HCT116 (cell line): Measurements from ENCODE around the gene SHOC2. TPM values are rescaled to one million over a fixed set of nuclear protein-coding genes. Genes with fewer than 3 reads are reported as not detected.

Source experiments
- ATAC-seq: fragments of 200-7000 bp; cut with Tn5 transposase; 2 replicates; pipeline ENCODE4 v1.9.1; 2020; ENCODE audit warnings: mild to moderate bottlenecking, moderate library complexity
- BruUV-seq: library from RNA; stranded (reverse); fragments of 400-500 nt; replicated peaks from 2 replicates; lab custom pipeline; 2021; lab: Mats Ljungman, UMichigan
- CTCF ChIA-PET: fragments of 300-600 bp; sonication (Branson Sonifier 250); formaldehyde crosslinking; loops from one replicate; lab custom pipeline; 2021; ENCODE audit warnings: antibody characterized with exemption; lab: Charles Lee
- POLR2A ChIA-PET: fragments of 300-600, 350-600 bp; sonication (Branson Sonifier 250); formaldehyde crosslinking; loops from one replicate; lab custom pipeline; 2021; ENCODE audit warnings: antibody characterized with exemption; lab: Charles Lee
- RAD21 ChIA-PET, 2 experiments: fragments of 300-600 bp; sonication (Branson Sonifier 250); formaldehyde crosslinking; loops; one replicate each; lab custom pipeline; 2023; ENCODE audit warnings: low total read pairs in 2 of 2; ENCODE audit not compliant: uncharacterized antibody in 2 of 2, unreplicated experiment in 2 of 2, low non-redundant PET in 1 of 2; lab: Charles Lee
- DNase-seq: peaks from one replicate; pipeline ENCODE4 v3.0.0-alpha.2; 2010; ENCODE audit warnings: low read depth, low spot score
- H2AFZ ChIP-seq: fragments of 200-600 bp; shearing (Covaris generic), sonication (generic); 2 replicates; pipeline ENCODE4 v1.6.1; 2017; ENCODE audit warnings: low read depth, mixed run types, mixed read lengths, antibody characterized with exemption, low read length; ENCODE audit not compliant: poor library complexity, severe bottlenecking
- H3K27ac ChIP-seq: 2 replicates; pipeline ENCODE4 v1.5.1; 2012; ENCODE audit warnings: low read depth, low read length
- H3K27me3 ChIP-seq: fragments of 200-600 bp; sonication (generic); 2 replicates; pipeline ENCODE4 v1.6.1; 2016; ENCODE audit warnings: mixed run types, low read length, mixed read lengths; ENCODE audit not compliant: insufficient read depth
- H3K36me3 ChIP-seq, 2 experiments: fragments of 200-500 bp in 1 of 2; fragments of 200-600 bp in 1 of 2; sonication (Bioruptor generic) in 1 of 2; sonication (generic) in 1 of 2; 2 replicates each; pipeline versions ENCODE4 v1.5.1 to v1.6.1; 2014 to 2016; ENCODE audit warnings: low read length in 2 of 2, inconsistent platforms in 1 of 2, mixed read lengths in 1 of 2, mixed run types in 1 of 2; ENCODE audit not compliant: insufficient read depth in 2 of 2, control insufficient read depth in 1 of 2
- H3K4me1 ChIP-seq, 2 experiments: fragments of 200-600 bp in 1 of 2; sonication (generic) in 1 of 2; 2 replicates each; pipeline versions ENCODE4 v1.5.1 to v1.6.1; 2012 to 2017; ENCODE audit warnings: low read length in 2 of 2, inconsistent platforms in 1 of 2, mild to moderate bottlenecking in 1 of 2, mixed read lengths in 1 of 2, mixed run types in 1 of 2, moderate library complexity in 1 of 2; ENCODE audit not compliant: insufficient read depth in 2 of 2, control insufficient read depth in 1 of 2
- H3K4me2 ChIP-seq: fragments of 200-600 bp; sonication (generic); 2 replicates; pipeline ENCODE4 v1.6.1; 2017; ENCODE audit warnings: mixed run types, low read length, mixed read lengths
- H3K4me3 ChIP-seq, 2 experiments: fragments of 200-600 bp in 1 of 2; sonication (generic) in 1 of 2; replicated peaks in 1 of 2; 2 replicates each; pipeline ENCODE4 v1.5.1; 2011 to 2016; ENCODE audit warnings: low read length in 2 of 2, control low read depth in 1 of 2, low read depth in 1 of 2, mild to moderate bottlenecking in 1 of 2, mixed read lengths in 1 of 2, mixed run types in 1 of 2
- H3K79me2 ChIP-seq: fragments of 200-600 bp; sonication (generic); 2 replicates; pipeline ENCODE4 v1.6.1; 2017; ENCODE audit warnings: mild to moderate bottlenecking, mixed run types, low read length, moderate library complexity, mixed read lengths; ENCODE audit not compliant: insufficient read depth
- H3K9ac ChIP-seq: fragments of 200-600 bp; sonication (generic); 2 replicates; pipeline ENCODE4 v1.6.1; 2016; ENCODE audit warnings: low read length, mixed read lengths
- H3K9me2 ChIP-seq: fragments of 200-600 bp; sonication (generic), shearing (Covaris generic); 2 replicates; pipeline ENCODE4 v1.6.1; 2017; ENCODE audit warnings: mixed run types, mild to moderate bottlenecking, moderate library complexity; ENCODE audit not compliant: insufficient read depth
- H3K9me3 ChIP-seq, 2 experiments: fragments of 200-500 bp in 1 of 2; fragments of 200-600 bp in 1 of 2; sonication (Bioruptor generic) in 1 of 2; sonication (generic) in 1 of 2; 2 replicates each; pipeline ENCODE4 v1.6.1; 2014 to 2017; ENCODE audit warnings: low read length in 2 of 2, mixed read lengths in 2 of 2, inconsistent platforms in 1 of 2, low read depth in 1 of 2, mild to moderate bottlenecking in 1 of 2, mixed run types in 1 of 2, moderate library complexity in 1 of 2; ENCODE audit not compliant: control insufficient read depth in 1 of 2, insufficient read depth in 1 of 2
- H4K20me1 ChIP-seq: fragments of 200-600 bp; sonication (generic), shearing (Covaris generic); 2 replicates; pipeline ENCODE4 v1.6.1; 2017; ENCODE audit warnings: mixed run types, mild to moderate bottlenecking, moderate library complexity; ENCODE audit not compliant: insufficient read depth
- CBX3 ChIP-seq: IDR thresholded peaks from 2 replicates; pipeline ENCODE4 v1.6.1; 2012; ENCODE audit warnings: low read depth
- CEBPB ChIP-seq: IDR thresholded peaks from 2 replicates; pipeline ENCODE4 v1.6.1; 2012; ENCODE audit warnings: low read depth
- EGR1 ChIP-seq: IDR thresholded peaks from 2 replicates; pipeline ENCODE4 v1.6.1; 2012; ENCODE audit warnings: low read depth
- EZH2phosphoT487 ChIP-seq: fragments of 200-600 bp; IDR thresholded peaks from 2 replicates; pipeline ENCODE4 v1.6.1; 2018; ENCODE audit warnings: antibody characterized with exemption, borderline replicate concordance
- MAX ChIP-seq: IDR thresholded peaks from 2 replicates; pipeline ENCODE4 v1.6.1; 2012
- YY1 ChIP-seq: IDR thresholded peaks from 2 replicates; pipeline ENCODE4 v1.6.1; 2011; ENCODE audit warnings: low read length, low read depth, moderate library complexity, mild to moderate bottlenecking; ENCODE audit not compliant: insufficient replicate concordance; ENCODE audit errors: extremely low read depth
- ZBTB33 ChIP-seq: IDR thresholded peaks from 2 replicates; pipeline ENCODE4 v1.6.1; 2011; ENCODE audit warnings: mild to moderate bottlenecking, low read length, moderate library complexity; ENCODE audit not compliant: insufficient replicate concordance; ENCODE audit errors: extremely low read depth
- ZFX ChIP-seq: fragments of 450-650 bp; IDR thresholded peaks from 2 replicates; pipeline ENCODE4 v1.6.1; 2017
- intact Hi-C: fragments of 100-400 bp; cut with micrococcal nuclease; formaldehyde crosslinking; loops from 2 replicates; pipeline ENCODE4 v1.10.0; 2022
- total RNA-seq: library from RNA; stranded (reverse); gene quantifications from one replicate; pipeline ENCODE4 v1.2.1, GENCODE V29; 2021; ENCODE audit not compliant: unreplicated experiment

Gene SHOC2
- total RNA-seq, 1 experiment from 2014 or later = 39.5 TPM

GRCh38 chr10:110983466-110983865 lies 64.1 kb downstream of the SHOC2 start:
- Histone ChIP-seq H2AFZ (no peak overlapping the region), H3K36me3 (no peaks in the 10 kb centered on the region)
- POLR2A ChIA-PET = no interaction called here
- intact Hi-C loops = no loop called here
- TF ChIP-seq EGR1 (no peak), ZFX (no peak), CBX3 (no peak), ZBTB33 (no peak), YY1 (no peak), EZH2phosphoT487 (no peak), MAX (no peak), CEBPB (no peak)
- TF ChIP-seq, all 23 proteins: peak for 0
- no TSS peak for BruUV-seq
- no peak overlapping the region for H3K4me2 ChIP-seq
- no peak overlapping the region for H3K27ac ChIP-seq
- CTCF ChIA-PET = no interaction called here
- no peaks in the 10 kb centered on the region for H3K4me1 ChIP-seq
- RAD21 ChIA-PET = no interaction called here
- H3K9me2 ChIP-seq = no peaks in the 10 kb centered on the region
- H3K9ac ChIP-seq = no peak overlapping the region
- H3K9me3 ChIP-seq = no peaks in the 10 kb centered on the region
- peaks cover 37% of the 10 kb centered on the region for H3K79me2 ChIP-seq
- no peak for DNase-seq
- H4K20me1 ChIP-seq = peaks cover 14% of the 10 kb centered on the region
- no peak for ATAC-seq
- H3K27me3 ChIP-seq = no peaks in the 10 kb centered on the region
- H3K4me3 ChIP-seq = no peak overlapping the region
